IMR-90 (cell line): ENCODE results near the gene FAM53B.

ENCODE experiments used
- BHLHE40 ChIP-seq: fragments of 150-350 bp; IDR thresholded peaks from 2 replicates; pipeline ENCODE4 v1.6.1; 2016; ENCODE audit warnings: mild to moderate bottlenecking, low read depth, low read length
- MAZ ChIP-seq: IDR thresholded peaks from 2 replicates; pipeline ENCODE4 v1.6.1; 2012; ENCODE audit warnings: low read depth, mild to moderate bottlenecking, low read length, improper control_type of control experiment, moderate library complexity, borderline replicate concordance
- MXI1 ChIP-seq: IDR thresholded peaks from 2 replicates; pipeline ENCODE4 v1.6.1; 2012; ENCODE audit warnings: low read depth, mild to moderate bottlenecking, low read length, moderate library complexity, borderline replicate concordance
- POLR2A ChIP-seq: IDR thresholded peaks from 2 replicates; pipeline ENCODE4 v1.6.1; 2012; ENCODE audit warnings: mild to moderate bottlenecking, low read depth, low read length
- RCOR1 ChIP-seq: IDR thresholded peaks from 2 replicates; pipeline ENCODE4 v1.6.1; 2012; ENCODE audit warnings: mild to moderate bottlenecking, low read length, improper control_type of control experiment; ENCODE audit not compliant: insufficient replicate concordance
- SMC3 ChIP-seq: fragments of 150-350 bp; IDR thresholded peaks from 2 replicates; pipeline ENCODE4 v1.6.1; 2016; ENCODE audit warnings: low read depth, mild to moderate bottlenecking, antibody characterized with exemption, low read length, moderate library complexity
- TF ChIP-seq, protein P1 (sequence below): conservative IDR thresholded peaks from 2 replicates; pipeline ENCODE4 v1.5.1; 2012; ENCODE audit warnings: mild to moderate bottlenecking, low read depth, low read length, improper control_type of control experiment
- TF ChIP-seq, protein P2 (sequence below): fragments of 150-350 bp; IDR thresholded peaks from 2 replicates; pipeline ENCODE4 v1.6.1; 2017; ENCODE audit warnings: mild to moderate bottlenecking, antibody characterized with exemption, low read length, low read depth

DNA sequence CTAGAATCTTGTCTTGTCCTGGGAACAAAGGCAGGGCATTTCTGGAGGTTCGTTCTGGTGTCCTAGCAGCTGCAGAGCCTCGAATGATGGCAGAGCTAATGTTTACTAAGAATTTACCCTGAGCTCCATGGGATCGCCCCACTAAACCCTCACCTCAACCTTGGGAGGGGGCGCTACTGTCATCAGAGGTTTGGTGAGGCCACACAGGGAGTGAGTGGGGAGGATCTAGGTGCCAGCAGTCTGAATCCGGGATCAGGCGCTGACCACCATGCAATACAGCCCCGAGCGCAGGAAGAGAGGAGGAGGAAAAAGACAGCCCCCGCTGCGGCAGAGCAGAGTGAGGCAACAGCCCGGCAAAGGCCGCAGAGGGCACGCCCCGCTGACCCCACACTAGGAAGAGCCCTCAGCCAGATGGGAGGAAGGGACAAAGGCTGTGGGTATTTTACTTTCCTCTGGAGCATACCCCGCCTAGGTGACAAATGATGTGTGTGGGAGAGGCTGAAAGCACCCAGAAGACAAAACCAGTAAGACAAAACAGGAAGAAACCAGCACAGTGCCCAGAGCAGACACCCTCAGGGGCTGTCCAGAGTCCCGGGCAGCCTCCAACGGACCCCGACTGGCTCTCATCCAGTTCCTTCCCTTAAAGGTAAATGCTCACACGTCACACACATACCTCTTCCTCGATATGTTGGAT lies 103.5 kb downstream of the FAM53B start:
- TF ChIP-seq POLR2A (no peak), BHLHE40 (no peak), SMC3 (no peak), RCOR1 (no peak), MAZ (no peak), MXI1 (no peak)
- TF ChIP-seq, protein P1, sequence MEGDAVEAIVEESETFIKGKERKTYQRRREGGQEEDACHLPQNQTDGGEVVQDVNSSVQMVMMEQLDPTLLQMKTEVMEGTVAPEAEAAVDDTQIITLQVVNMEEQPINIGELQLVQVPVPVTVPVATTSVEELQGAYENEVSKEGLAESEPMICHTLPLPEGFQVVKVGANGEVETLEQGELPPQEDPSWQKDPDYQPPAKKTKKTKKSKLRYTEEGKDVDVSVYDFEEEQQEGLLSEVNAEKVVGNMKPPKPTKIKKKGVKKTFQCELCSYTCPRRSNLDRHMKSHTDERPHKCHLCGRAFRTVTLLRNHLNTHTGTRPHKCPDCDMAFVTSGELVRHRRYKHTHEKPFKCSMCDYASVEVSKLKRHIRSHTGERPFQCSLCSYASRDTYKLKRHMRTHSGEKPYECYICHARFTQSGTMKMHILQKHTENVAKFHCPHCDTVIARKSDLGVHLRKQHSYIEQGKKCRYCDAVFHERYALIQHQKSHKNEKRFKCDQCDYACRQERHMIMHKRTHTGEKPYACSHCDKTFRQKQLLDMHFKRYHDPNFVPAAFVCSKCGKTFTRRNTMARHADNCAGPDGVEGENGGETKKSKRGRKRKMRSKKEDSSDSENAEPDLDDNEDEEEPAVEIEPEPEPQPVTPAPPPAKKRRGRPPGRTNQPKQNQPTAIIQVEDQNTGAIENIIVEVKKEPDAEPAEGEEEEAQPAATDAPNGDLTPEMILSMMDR: no peak
- TF ChIP-seq, protein P2, sequence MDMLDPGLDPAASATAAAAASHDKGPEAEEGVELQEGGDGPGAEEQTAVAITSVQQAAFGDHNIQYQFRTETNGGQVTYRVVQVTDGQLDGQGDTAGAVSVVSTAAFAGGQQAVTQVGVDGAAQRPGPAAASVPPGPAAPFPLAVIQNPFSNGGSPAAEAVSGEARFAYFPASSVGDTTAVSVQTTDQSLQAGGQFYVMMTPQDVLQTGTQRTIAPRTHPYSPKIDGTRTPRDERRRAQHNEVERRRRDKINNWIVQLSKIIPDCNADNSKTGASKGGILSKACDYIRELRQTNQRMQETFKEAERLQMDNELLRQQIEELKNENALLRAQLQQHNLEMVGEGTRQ: no peak
